ENCODE data around the gene ATP5MG.

The ATP5MG gene

GRCh38 chr11:118448294-118448693 is 46.9 kb downstream of the ATP5MG start:
- no peak for DNase-seq (ENCODE audit: low read depth)

DNA sequence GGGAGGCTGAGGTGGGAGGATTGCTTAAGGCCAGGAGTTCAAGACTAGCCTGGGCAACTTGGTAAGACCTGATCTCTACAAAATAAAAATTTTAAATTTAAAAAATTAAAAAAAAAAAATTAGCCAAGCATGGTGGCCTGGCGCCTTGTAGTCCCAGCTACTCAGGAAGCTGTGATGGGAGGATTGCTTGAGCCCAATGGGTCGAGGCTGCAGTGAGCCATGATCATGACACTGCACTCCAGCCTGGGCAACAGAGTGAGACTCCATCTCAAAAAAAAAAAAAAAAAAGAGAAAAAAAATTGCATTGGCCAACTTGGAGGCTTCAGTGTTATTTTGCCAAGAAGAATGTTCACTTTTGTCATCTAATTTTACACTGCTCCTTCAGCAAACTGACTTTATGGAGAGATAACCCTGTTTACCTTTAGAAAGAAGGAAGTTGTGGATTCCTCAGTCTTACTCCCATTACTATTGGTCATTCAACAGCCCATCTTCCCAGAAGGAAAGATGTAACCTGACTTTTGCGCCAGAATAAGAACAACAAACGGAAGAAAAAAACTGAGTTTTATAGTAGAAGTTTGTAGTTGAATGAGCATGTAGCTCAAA is 48.0 kb downstream of the ATP5MG start:
- no peak for DNase-seq (ENCODE audit: low read depth)
- TF ChIP-seq, protein P1, sequence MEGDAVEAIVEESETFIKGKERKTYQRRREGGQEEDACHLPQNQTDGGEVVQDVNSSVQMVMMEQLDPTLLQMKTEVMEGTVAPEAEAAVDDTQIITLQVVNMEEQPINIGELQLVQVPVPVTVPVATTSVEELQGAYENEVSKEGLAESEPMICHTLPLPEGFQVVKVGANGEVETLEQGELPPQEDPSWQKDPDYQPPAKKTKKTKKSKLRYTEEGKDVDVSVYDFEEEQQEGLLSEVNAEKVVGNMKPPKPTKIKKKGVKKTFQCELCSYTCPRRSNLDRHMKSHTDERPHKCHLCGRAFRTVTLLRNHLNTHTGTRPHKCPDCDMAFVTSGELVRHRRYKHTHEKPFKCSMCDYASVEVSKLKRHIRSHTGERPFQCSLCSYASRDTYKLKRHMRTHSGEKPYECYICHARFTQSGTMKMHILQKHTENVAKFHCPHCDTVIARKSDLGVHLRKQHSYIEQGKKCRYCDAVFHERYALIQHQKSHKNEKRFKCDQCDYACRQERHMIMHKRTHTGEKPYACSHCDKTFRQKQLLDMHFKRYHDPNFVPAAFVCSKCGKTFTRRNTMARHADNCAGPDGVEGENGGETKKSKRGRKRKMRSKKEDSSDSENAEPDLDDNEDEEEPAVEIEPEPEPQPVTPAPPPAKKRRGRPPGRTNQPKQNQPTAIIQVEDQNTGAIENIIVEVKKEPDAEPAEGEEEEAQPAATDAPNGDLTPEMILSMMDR (IDR thresholded peaks at IDR 0.05; ENCODE audit: control insufficient read depth, extremely low read depth, insufficient read depth): no peak
- H3K4me3 ChIP-seq (ENCODE audit: low read depth, low read length): no peak overlapping the region

More at GRCh38 chr11:118448294-118448693, 46.9 kb downstream of the ATP5MG start:
- H3K4me3 ChIP-seq (ENCODE audit: low read depth, low read length): no peak overlapping the region
- TF ChIP-seq, protein P1 (IDR thresholded peaks at IDR 0.05; ENCODE audit: control insufficient read depth, extremely low read depth, insufficient read depth): no peak

DNA sequence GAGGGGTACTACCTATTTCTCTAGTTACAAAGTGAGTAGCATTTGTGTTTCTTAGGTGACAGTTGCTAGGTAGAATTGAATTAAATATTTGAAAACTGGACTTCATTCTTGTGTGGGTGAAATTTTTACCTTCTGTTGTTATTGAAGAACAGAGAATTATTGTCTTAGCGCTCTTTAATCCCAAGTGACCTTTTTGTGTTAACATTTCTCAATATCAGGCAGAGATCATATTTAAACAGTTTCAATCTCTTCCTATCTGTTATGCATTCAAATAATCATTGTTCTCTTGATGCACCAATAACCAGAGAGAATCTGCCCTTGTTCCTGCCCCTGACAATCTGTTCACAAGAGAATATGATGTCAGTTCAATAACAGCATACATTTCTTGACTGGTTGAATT is 49.0 kb downstream of the ATP5MG start:
- no peak overlapping the region for H3K4me3 ChIP-seq (ENCODE audit: low read depth, low read length)
- no peak for DNase-seq (ENCODE audit: low read depth)
- TF ChIP-seq, protein P1 (IDR thresholded peaks at IDR 0.05; ENCODE audit: control insufficient read depth, extremely low read depth, insufficient read depth): no peak

Measured in LNCaP clone FGC (cell line).